Measurements from ENCODE around the gene PNO1.

DNA sequence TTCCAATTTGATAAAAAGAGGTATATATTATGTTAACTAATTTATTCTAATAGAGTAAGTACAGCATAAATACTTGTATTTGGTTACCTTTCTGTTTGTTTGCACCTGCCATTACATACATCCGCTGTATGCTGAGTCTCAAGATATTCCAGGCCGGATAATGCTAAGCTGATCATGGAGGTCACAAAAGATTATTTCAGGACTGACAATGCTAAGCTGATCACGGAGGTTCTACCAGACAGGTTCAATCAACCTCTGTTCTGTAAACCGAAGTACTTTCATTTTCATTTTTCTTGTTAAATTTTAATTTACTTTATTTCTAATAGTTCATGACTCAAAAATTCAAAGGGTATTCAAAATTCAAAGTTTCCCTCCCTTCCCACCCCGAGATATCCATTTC, 31.1 kb downstream of the PNO1 start:
- TF ChIP-seq POLR2A (IDR thresholded peaks at IDR 0.05; ENCODE audit: extremely low read depth, insufficient read length) (no peak), CTCF (IDR thresholded peaks at IDR 0.05; ENCODE audit: low read depth, low read length) (no peak)

Measured in NB4 (cell line).